Measurements from ENCODE around the gene SFMBT1.

- TF ChIP-seq, protein P1, sequence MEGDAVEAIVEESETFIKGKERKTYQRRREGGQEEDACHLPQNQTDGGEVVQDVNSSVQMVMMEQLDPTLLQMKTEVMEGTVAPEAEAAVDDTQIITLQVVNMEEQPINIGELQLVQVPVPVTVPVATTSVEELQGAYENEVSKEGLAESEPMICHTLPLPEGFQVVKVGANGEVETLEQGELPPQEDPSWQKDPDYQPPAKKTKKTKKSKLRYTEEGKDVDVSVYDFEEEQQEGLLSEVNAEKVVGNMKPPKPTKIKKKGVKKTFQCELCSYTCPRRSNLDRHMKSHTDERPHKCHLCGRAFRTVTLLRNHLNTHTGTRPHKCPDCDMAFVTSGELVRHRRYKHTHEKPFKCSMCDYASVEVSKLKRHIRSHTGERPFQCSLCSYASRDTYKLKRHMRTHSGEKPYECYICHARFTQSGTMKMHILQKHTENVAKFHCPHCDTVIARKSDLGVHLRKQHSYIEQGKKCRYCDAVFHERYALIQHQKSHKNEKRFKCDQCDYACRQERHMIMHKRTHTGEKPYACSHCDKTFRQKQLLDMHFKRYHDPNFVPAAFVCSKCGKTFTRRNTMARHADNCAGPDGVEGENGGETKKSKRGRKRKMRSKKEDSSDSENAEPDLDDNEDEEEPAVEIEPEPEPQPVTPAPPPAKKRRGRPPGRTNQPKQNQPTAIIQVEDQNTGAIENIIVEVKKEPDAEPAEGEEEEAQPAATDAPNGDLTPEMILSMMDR (conservative IDR thresholded peaks at IDR 0.05 in 1 of 2, IDR thresholded peaks at IDR 0.05 in 1 of 2; ENCODE audit: low read depth in 1 of 2, low read length in 2 of 2), result no peak
- no peak for TF ChIP-seq EZH2 (IDR thresholded peaks at IDR 0.05; ENCODE audit: low read length, missing control alignments)
These were observed 17.2 kb downstream of the SFMBT1 start for GRCh38 chr3:53028641-53029040.
